Esophagus squamous epithelium (tissue), 5 donors: ENCODE data around the gene CPSF3. TPM values are rescaled to one million over a fixed set of nuclear protein-coding genes. Genes with fewer than 3 reads are reported as not detected.
A peak's percentile ranks its signal among the peaks of the same experiment; 100 is the strongest.
"Not testable (repeated sequence)": the region's sequence is repeated elsewhere in the genome, so short reads cannot be mapped to it uniquely, and the experiment has no call there.

Source experiments
- DNase-seq: peaks from one replicate; lab custom pipeline; 2025; lab: John Stamatoyannopoulos, UW
- H3K27ac ChIP-seq, 4 donors: fragments of 200-600 bp; sonication (generic); one replicate each; pipeline ENCODE4 v1.5.1; 2016 to 2019; ENCODE audit warnings: mild to moderate bottlenecking in 1 of 4
- H3K27me3 ChIP-seq, 4 donors: fragments of 200-600 bp; sonication (generic); 1 replicate in 3 of 4; 2 replicates in 1 of 4; pipeline versions ENCODE4 v1.5.1 to v1.6.0; 2017 to 2021; ENCODE audit warnings: antibody characterized with exemption in 1 of 4
- H3K36me3 ChIP-seq, 3 donors: fragments of 200-600 bp; sonication (generic); one replicate each; pipeline ENCODE4 v1.5.1; 2016 to 2019
- H3K4me1 ChIP-seq, 3 donors: fragments of 200-600 bp; sonication (generic); one replicate each; pipeline ENCODE4 v1.5.1; 2017 to 2019
- H3K4me3 ChIP-seq, 4 donors: fragments of 200-600 bp; sonication (generic); 1 replicate in 3 of 4; 2 replicates in 1 of 4; pipeline ENCODE4 v1.5.1; 2016 to 2019; ENCODE audit warnings: mild to moderate bottlenecking in 2 of 4, moderate library complexity in 1 of 4
- H3K9me3 ChIP-seq, 3 donors: fragments of 200-600 bp; sonication (generic); one replicate each; pipeline ENCODE4 v1.5.1; 2016 to 2019
- POLR2A ChIP-seq, 4 donors: fragments of 450-650 bp; IDR thresholded peaks; one replicate each; pipeline ENCODE4 v1.6.1; 2017; ENCODE audit warnings: antibody characterized with exemption in 4 of 4, mild to moderate bottlenecking in 4 of 4, moderate library complexity in 3 of 4
- WGBS, 2 donors: methylation state at CpG; one replicate each; pipeline ENCODE4 v1.1.5; 2018; 5-methylcytosine and 5-hydroxymethylcytosine counted together
- intact Hi-C: fragments of 100-400 bp; cut with DNase I; formaldehyde crosslinking; loops from one replicate; pipeline ENCODE4 v1.15.0; 2022
- total RNA-seq, 4 donors: library from RNA; depleted of rRNA; stranded (reverse); fragments of >200 nt; gene quantifications; one replicate each; pipeline ENCODE4 v1.1.0, GENCODE V29; 2016
- TF ChIP-seq, protein P1 (sequence below), 6 experiments: fragments of 450-650 bp in 4 of 6; fragments of 200-600 bp in 2 of 6; sonication (generic) in 2 of 6; IDR thresholded peaks; one replicate each; pipeline ENCODE4 v1.5.1; 2016 to 2019; ENCODE audit warnings: antibody characterized with exemption in 6 of 6, mild to moderate bottlenecking in 4 of 6, moderate library complexity in 4 of 6
- donor health status: DM: yes; HTN: yes; CAD: no.

CPSF3 gene
- total RNA-seq, 4 donors from 2014 or later: 20.4 to 27.9 (median 24.0) TPM

DNA sequence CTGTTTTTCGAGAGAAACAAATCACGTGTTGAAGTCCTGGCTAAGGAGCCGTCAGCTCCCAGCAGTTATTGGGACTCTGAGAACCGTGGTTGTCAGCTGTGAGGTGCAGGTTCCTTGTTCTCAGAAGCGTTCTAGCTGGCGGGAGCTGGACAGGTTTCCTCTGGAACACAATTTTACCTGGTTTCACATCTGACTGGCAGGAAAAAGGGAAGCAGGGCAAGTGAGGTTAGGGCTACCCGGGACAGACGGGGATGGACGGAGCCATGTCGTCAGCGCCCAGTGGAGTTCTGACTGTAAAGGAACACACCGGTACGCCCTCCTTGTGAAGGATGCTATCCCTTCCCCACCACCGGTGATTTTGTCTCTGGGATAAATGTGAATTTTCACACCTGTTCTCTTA is 26.3 kb upstream of the CPSF3 start:
- Histone ChIP-seq H3K4me1 (peaks cover 3 to 46% (median 9%) of the 10 kb centered on the region in 3 donors), H3K36me3 (peaks cover 0 to 48% (median 0%) of the 10 kb centered on the region in 3 donors), H3K27ac (no peak overlapping the region), H3K9me3 (no peaks in the 10 kb centered on the region), H3K4me3 (no peak overlapping the region), H3K27me3 (no peaks in the 10 kb centered on the region)
- TF ChIP-seq, protein P1, sequence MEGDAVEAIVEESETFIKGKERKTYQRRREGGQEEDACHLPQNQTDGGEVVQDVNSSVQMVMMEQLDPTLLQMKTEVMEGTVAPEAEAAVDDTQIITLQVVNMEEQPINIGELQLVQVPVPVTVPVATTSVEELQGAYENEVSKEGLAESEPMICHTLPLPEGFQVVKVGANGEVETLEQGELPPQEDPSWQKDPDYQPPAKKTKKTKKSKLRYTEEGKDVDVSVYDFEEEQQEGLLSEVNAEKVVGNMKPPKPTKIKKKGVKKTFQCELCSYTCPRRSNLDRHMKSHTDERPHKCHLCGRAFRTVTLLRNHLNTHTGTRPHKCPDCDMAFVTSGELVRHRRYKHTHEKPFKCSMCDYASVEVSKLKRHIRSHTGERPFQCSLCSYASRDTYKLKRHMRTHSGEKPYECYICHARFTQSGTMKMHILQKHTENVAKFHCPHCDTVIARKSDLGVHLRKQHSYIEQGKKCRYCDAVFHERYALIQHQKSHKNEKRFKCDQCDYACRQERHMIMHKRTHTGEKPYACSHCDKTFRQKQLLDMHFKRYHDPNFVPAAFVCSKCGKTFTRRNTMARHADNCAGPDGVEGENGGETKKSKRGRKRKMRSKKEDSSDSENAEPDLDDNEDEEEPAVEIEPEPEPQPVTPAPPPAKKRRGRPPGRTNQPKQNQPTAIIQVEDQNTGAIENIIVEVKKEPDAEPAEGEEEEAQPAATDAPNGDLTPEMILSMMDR (IDR thresholded peaks at IDR 0.05): no peak
- TF ChIP-seq POLR2A (IDR thresholded peaks at IDR 0.05): no peak
- intact Hi-C loops: no loop called here
- 89% methylated on average over 13 to 14 of the region's 14 CpGs for WGBS, 2 donors
- DNase-seq: no peak

DNA sequence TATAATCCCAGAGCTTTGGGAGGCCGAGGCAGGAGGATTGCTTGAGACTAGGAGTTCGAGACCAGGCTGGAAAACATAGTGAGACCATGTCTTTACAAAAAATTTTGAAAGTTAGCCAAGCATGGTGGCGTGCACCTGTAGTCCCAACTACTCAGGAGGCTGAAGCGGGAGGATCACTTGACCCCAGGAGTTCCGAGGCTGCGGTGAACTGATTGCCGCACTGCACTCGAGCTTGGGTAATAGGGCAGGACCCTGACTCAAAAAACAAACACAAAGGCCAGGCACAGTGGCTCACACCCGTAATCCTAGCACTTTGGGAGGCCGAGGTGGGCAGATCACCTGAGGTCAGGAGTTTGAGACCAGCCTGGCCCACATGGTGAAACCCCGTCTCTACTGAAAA is 25.2 kb upstream of the CPSF3 start:
- DNase-seq, H3K27me3 ChIP-seq, intact Hi-C loops, H3K4me3 ChIP-seq, H3K9me3 ChIP-seq: not testable (repeated sequence)
- WGBS, 2 donors: 91 to 93% methylated on average over 10 to 11 of the region's 11 CpGs
- H3K36me3 ChIP-seq: peaks cover 0 to 54% (median 0%) of the 10 kb centered on the region in 3 donors
- peak overlapping the region in 3 of 4 donors; percentile 19 to 69 (median 55) for H3K27ac ChIP-seq
- H3K4me1 ChIP-seq: peaks cover 3 to 36% (median 8%) of the 10 kb centered on the region in 3 donors

DNA sequence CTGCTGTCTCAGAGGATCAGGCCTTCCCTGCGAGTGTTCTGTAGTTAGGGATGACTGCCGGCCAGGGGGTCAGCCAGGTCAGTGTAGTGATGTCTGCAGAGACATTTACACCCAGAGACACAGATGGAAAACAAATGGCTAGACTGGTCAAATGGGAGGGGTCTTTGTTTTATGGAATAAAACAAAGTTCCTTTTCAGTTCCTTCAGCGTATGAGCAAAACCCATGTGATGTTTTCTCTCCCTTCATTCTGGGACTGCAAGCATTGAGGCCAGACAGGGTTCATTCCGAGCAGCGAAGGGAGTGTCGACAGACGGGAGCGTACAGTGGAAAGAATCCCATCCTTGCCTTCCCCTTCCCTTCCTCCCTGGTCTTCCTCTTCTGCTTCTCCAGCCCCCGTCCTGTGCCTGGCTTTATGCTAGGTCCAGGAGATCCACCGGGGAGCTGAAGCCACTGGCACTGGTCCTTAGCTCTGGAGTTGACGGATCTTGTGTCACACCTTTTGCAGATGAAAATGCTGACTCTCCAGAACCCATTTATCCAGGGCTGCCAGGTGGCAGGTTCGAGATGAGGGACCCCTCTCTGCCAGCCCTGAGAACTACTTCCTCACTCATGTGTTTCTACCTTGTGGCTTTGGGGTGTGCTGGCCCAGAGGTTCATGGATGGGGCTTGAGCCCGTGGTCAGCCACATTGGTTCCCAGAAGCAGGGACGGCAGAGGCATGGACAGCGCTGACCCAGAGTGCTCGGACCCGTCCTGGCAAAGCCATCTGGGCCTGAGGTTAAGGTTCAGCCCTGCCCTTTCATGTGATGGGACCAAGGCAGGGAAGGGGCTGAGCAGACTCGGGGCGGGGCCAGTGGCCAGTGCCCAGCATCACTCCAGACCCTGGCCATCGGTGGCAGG is 24.3 kb upstream of the CPSF3 start:
- no peak for TF ChIP-seq POLR2A (IDR thresholded peaks at IDR 0.05)
- TF ChIP-seq, protein P1 (IDR thresholded peaks at IDR 0.05): no peak
- H3K4me3 ChIP-seq: no peak overlapping the region
- no peak for DNase-seq
- peak overlapping the region in 3 of 4 donors; percentile 35 to 87 (median 73) for H3K27ac ChIP-seq
- peaks cover 0 to 62% (median 0%) of the 10 kb centered on the region in 3 donors for H3K36me3 ChIP-seq
- H3K9me3 ChIP-seq: no peaks in the 10 kb centered on the region
- 66 to 83% methylated on average over 10 to 17 of the region's 20 CpGs for WGBS, 2 donors
- intact Hi-C loops: no loop called here
- peaks cover 3 to 39% (median 6%) of the 10 kb centered on the region in 3 donors for H3K4me1 ChIP-seq
- H3K27me3 ChIP-seq: no peaks in the 10 kb centered on the region

DNA sequence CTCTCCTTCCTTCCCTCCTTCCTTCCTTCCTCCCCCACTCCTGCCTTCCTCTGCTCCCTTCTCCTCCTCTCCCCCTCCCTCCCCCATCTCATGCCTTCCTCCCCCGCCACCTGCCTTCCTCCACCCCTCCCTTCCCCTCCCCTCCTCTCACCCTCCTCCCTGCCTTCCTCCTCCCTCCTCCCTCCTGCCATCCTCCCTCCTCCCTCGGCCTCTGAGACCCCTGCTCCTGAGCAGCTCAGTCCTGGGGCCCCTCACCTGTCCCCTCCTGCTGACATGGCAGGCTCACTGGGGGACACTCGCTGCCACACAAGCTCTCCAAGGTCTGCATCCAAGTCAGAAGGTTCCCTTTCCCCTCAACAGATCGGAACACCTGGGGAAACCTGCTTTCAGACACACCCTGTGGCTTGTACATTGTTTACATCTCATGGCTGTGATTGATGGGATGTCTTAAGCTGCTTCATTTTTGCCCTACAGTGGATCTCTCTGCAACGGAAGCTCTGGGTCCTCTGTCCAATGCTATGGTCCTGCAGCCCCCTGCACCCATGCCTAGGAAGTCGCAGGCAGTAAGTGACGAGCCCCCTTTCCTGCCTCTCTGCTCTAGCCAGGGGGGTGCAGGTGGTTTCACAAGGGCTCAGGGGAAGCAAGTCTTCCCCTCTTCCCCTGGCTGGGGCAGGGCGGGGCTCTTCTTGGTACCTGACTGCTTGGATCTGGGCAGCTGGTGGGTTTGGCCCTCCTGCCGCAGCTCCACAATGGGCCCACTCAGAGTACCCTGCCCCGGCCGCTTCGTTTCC is 23.0 kb upstream of the CPSF3 start:
- peaks cover 3 to 44% (median 7%) of the 10 kb centered on the region in 3 donors for H3K4me1 ChIP-seq
- no peak overlapping the region for H3K4me3 ChIP-seq
- peaks cover 0 to 59% (median 0%) of the 10 kb centered on the region in 3 donors for H3K36me3 ChIP-seq
- TF ChIP-seq, protein P1 (IDR thresholded peaks at IDR 0.05): no peak
- TF ChIP-seq POLR2A (IDR thresholded peaks at IDR 0.05): no peak
- peak overlapping the region; percentile 11 to 74 (median 54) for H3K27ac ChIP-seq
- intact Hi-C loops: no loop called here
- no peak for DNase-seq
- no peaks in the 10 kb centered on the region for H3K9me3 ChIP-seq
- 63 to 83% methylated on average over 4 to 9 of the region's 12 CpGs for WGBS, 2 donors
- no peaks in the 10 kb centered on the region for H3K27me3 ChIP-seq

DNA sequence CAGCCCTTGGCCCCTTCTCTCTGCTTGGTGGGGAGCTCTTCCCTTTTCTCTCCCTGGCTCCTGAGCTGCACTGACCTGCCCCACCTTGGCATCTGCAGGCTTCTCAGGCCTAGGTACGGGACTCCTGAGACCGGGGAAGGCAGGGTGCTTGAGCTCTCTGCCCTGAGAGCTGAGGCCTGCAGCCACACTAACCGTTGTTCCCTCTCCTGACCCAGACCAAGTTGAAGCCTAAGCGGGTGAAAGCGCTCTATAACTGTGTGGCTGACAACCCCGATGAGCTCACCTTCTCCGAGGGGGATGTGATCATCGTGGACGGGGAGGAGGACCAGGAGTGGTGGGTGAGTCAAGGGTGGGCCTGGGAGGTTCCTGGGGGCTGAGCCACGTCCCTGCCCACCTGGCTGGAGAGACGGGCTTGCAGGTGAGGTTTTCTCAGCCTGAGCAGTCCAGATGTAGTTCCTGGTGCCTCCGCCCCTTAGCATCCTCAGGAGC is 22.4 kb upstream of the CPSF3 start:
- no peak for DNase-seq
- Histone ChIP-seq H3K36me3 (peaks cover 0 to 57% (median 0%) of the 10 kb centered on the region in 3 donors), H3K4me1 (peaks cover 3 to 44% (median 7%) of the 10 kb centered on the region in 3 donors), H3K4me3 (no peak overlapping the region), H3K27me3 (no peaks in the 10 kb centered on the region), H3K9me3 (no peaks in the 10 kb centered on the region), H3K27ac (peak overlapping the region in 2 of 4 donors; percentile 10 to 73)
- TF ChIP-seq, protein P1 (IDR thresholded peaks at IDR 0.05): no peak
- no peak for TF ChIP-seq POLR2A (IDR thresholded peaks at IDR 0.05)
- 84 to 90% methylated on average over 2 to 6 of the region's 12 CpGs for WGBS, 2 donors
- intact Hi-C loops: no loop called here
